Stomach (tissue), 4 donors: ENCODE data around the gene CLCA2.

Experiments
- CTCF ChIP-seq, 7 experiments: fragments of 450-650 bp in 4 of 7; fragments of 200-600 bp in 3 of 7; sonication (generic) in 3 of 7; IDR thresholded peaks; one replicate each; pipeline ENCODE4 v1.5.1; 2016 to 2019; ENCODE audit warnings: antibody characterized with exemption in 7 of 7, control low read depth in 2 of 7, mild to moderate bottlenecking in 1 of 7
- POLR2A ChIP-seq, 4 donors: fragments of 450-650 bp; IDR thresholded peaks; one replicate each; pipeline ENCODE4 v1.6.1; 2016; ENCODE audit warnings: antibody characterized with exemption in 4 of 4, control low read depth in 2 of 4, mild to moderate bottlenecking in 1 of 4, moderate library complexity in 1 of 4
- POLR2AphosphoS5 ChIP-seq, 3 donors: sonication (generic); formaldehyde crosslinking; IDR thresholded peaks; one replicate each; pipeline ENCODE4 v1.6.1; 2016; ENCODE audit warnings: antibody characterized with exemption in 3 of 3

DNA sequence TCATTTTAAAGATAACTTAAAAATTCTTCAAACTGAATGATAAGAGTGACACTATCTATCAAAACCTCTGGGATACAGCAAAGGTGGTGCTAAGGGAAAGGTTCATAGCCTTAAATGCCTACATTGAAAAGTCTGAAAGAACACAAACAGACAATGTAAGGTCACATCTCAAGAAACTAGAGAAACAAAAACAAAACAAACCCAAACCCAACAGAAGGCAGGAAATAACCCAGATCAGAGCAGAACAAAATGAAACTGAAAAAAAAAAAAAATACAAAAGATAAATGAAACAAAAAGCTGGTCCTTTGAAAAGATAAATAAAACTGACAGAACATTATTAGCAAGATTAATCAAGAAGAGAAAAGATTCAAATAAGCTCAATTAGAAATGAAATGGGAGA is 34.7 kb upstream of the CLCA2 start:
- TF ChIP-seq POLR2A (IDR thresholded peaks at IDR 0.05), result no peak
- no peak for TF ChIP-seq CTCF (IDR thresholded peaks at IDR 0.05)
- TF ChIP-seq POLR2AphosphoS5 (IDR thresholded peaks at IDR 0.05), result no peak
